GM23338 (cell line): Measurements from ENCODE around the gene NPM1. TPM values are rescaled to one million over a fixed set of nuclear protein-coding genes. Genes with fewer than 3 reads are reported as not detected.

Source experiments
- ATAC-seq: fragments of 200-7000 bp; cut with Tn5 transposase; 3 replicates; pipeline ENCODE4 v1.9.1; 2020
- DNase-seq: peaks from one replicate; pipeline ENCODE4 v3.0.0-alpha.2; 2015; ENCODE audit warnings: low spot score
- H2AFZ ChIP-seq: fragments of 200-600 bp; sonication (generic); 2 replicates; pipeline ENCODE4 v1.8.0; 2016; ENCODE audit warnings: antibody characterized with exemption, mild to moderate bottlenecking, moderate library complexity
- H3F3A ChIP-seq: fragments of 200-600 bp; sonication (generic); replicated peaks from 2 replicates; pipeline ENCODE4 v1.8.0; 2017; ENCODE audit warnings: antibody characterized with exemption, mixed run types, low read depth
- H3K27ac ChIP-seq: fragments of 200-600 bp; sonication (generic); 2 replicates; pipeline ENCODE4 v1.6.1; 2016; ENCODE audit warnings: low read depth
- H3K27me3 ChIP-seq: fragments of 200-600 bp; sonication (generic); 2 replicates; pipeline ENCODE4 v1.8.0; 2016; ENCODE audit warnings: mild to moderate bottlenecking, mixed run types, moderate library complexity; ENCODE audit not compliant: insufficient read depth
- H3K36me3 ChIP-seq: fragments of 200-600 bp; sonication (generic); 2 replicates; pipeline ENCODE4 v1.8.0; 2016; ENCODE audit warnings: mild to moderate bottlenecking; ENCODE audit not compliant: insufficient read depth
- H3K4me1 ChIP-seq: fragments of 200-600 bp; sonication (generic); 2 replicates; pipeline ENCODE4 v1.8.0; 2016; ENCODE audit warnings: mild to moderate bottlenecking, moderate library complexity; ENCODE audit not compliant: insufficient read depth
- H3K4me2 ChIP-seq: fragments of 200-600 bp; sonication (generic); 2 replicates; pipeline ENCODE4 v1.7.1; 2017; ENCODE audit warnings: mixed run types
- H3K4me3 ChIP-seq: fragments of 200-600 bp; sonication (generic); 2 replicates; pipeline ENCODE4 v1.6.1; 2016; ENCODE audit warnings: mixed run types
- H3K79me2 ChIP-seq: fragments of 200-600 bp; sonication (generic); replicated peaks from 2 replicates; pipeline ENCODE4 v1.8.0; 2017; ENCODE audit warnings: mild to moderate bottlenecking; ENCODE audit not compliant: insufficient read depth
- H3K9me2 ChIP-seq: fragments of 200-600 bp; sonication (generic); 2 replicates; pipeline ENCODE4 v1.8.0; 2017; ENCODE audit not compliant: insufficient read depth
- H4K20me1 ChIP-seq: fragments of 200-600 bp; sonication (generic); replicated peaks from 2 replicates; pipeline ENCODE4 v1.8.0; 2017; ENCODE audit warnings: mild to moderate bottlenecking; ENCODE audit not compliant: insufficient read depth
- H3K27ac Mint-ChIP-seq: 2 replicates; pipeline ENCODE4 v1.8.0; 2020; ENCODE audit warnings: inconsistent platforms, mild to moderate bottlenecking, moderate library complexity, mixed read lengths
- H3K27me3 Mint-ChIP-seq: 3 replicates; pipeline ENCODE4 v1.8.0; 2022; ENCODE audit warnings: low read depth, mild to moderate bottlenecking, moderate library complexity, mixed read lengths, inconsistent platforms; ENCODE audit not compliant: insufficient read depth, poor library complexity
- H3K36me3 Mint-ChIP-seq: 3 replicates; pipeline ENCODE4 v1.8.0; 2021; ENCODE audit warnings: low read depth, mild to moderate bottlenecking, inconsistent platforms, moderate library complexity, mixed read lengths
- H3K4me1 Mint-ChIP-seq: 3 replicates; pipeline ENCODE4 v1.8.0; 2020; ENCODE audit warnings: mild to moderate bottlenecking, inconsistent platforms, mixed read lengths
- H3K4me3 Mint-ChIP-seq: 3 replicates; pipeline ENCODE4 v1.8.0; 2021; ENCODE audit warnings: moderate library complexity, mild to moderate bottlenecking, inconsistent platforms, mixed read lengths
- H3K9me3 Mint-ChIP-seq: 3 replicates; pipeline ENCODE4 v1.8.0; 2020; ENCODE audit warnings: moderate library complexity, mild to moderate bottlenecking, inconsistent platforms, mixed read lengths
- CREB1 ChIP-seq: fragments of 250-450 bp; sonication (Bioruptor Pico); IDR thresholded peaks from 2 replicates; pipeline ENCODE4 v1.5.0; 2020; ENCODE audit warnings: low read depth, mild to moderate bottlenecking, moderate library complexity
- CTCF ChIP-seq, 2 experiments: fragments of 200-600 bp in 1 of 2; sonication (generic) in 1 of 2; conservative IDR thresholded peaks; 2 replicates each; pipeline versions ENCODE4 v1.5.1 to v1.6.1; 2016 to 2017; ENCODE audit warnings: antibody characterized with exemption in 2 of 2, low read depth in 2 of 2, mild to moderate bottlenecking in 2 of 2, moderate library complexity in 1 of 2
- EZH2 ChIP-seq: fragments of 200-600 bp; sonication (generic); IDR thresholded peaks from one replicate; pipeline ENCODE4 v1.8.0; 2017; ENCODE audit warnings: antibody characterized with exemption, mild to moderate bottlenecking, low read depth; ENCODE audit not compliant: unreplicated experiment
- JUNB ChIP-seq: IDR thresholded peaks from one replicate; pipeline ENCODE4 v1.6.1; 2016; ENCODE audit warnings: antibody characterized with exemption; ENCODE audit not compliant: unreplicated experiment
- NANOG ChIP-seq: IDR thresholded peaks from 2 replicates; pipeline ENCODE4 v1.6.1; 2016; ENCODE audit warnings: antibody characterized with exemption, borderline replicate concordance
- POLR2AphosphoS5 ChIP-seq: IDR thresholded peaks from 2 replicates; pipeline ENCODE4 v1.6.1; 2016; ENCODE audit warnings: antibody characterized with exemption, low read depth
- REST ChIP-seq: IDR thresholded peaks from one replicate; pipeline ENCODE4 v1.6.1; 2018; ENCODE audit warnings: antibody characterized with exemption; ENCODE audit not compliant: unreplicated experiment
- STAT1 ChIP-seq: IDR thresholded peaks from one replicate; pipeline ENCODE4 v1.6.1; 2016; ENCODE audit warnings: antibody characterized with exemption; ENCODE audit not compliant: unreplicated experiment
- ZNF114 ChIP-seq: fragments of 250-450 bp; sonication (Bioruptor Pico); IDR thresholded peaks from 2 replicates; pipeline ENCODE4 v1.5.0; 2020; ENCODE audit warnings: mild to moderate bottlenecking, moderate library complexity
- ZNF331 ChIP-seq: fragments of 250-450 bp; sonication (Bioruptor Pico); IDR thresholded peaks from 2 replicates; pipeline ENCODE4 v1.5.0; 2020; ENCODE audit warnings: low read depth, mild to moderate bottlenecking, moderate library complexity
- polyA plus RNA-seq: library from polyadenylated mRNA; unstranded; fragments of >200 nt; fragmentation: Nextera tagmentation; extraction: Ambion mirVana; gene quantifications from 2 replicates; pipeline ENCODE4 v1.2.1, GENCODE V29; 2016
- total RNA-seq: library from RNA; depleted of rRNA; stranded (reverse); fragments of >200 nt; shearing (Covaris generic); gene quantifications from 2 replicates; pipeline ENCODE4 v1.2.3, GENCODE V29; 2014

Gene NPM1
- total and polyA plus RNA-seq, 2 experiments from 2014 or later: 3,739 to 5,242 TPM

- no peak for TF ChIP-seq POLR2AphosphoS5
- no peak for TF ChIP-seq NANOG
- no peak for TF ChIP-seq REST
Observed at GRCh38 chr5:171438738-171439137, 51.1 kb downstream of the NPM1 start (continued).

GRCh38 chr5:171441246-171441791 lies 53.7 kb downstream of the NPM1 start:
- Mint-ChIP-seq H3K27ac (no peak overlapping the region), H3K36me3 (no peaks in the 10 kb centered on the region), H3K27me3 (peaks cover 4% of the 10 kb centered on the region), H3K4me1 (peaks cover 31% of the 10 kb centered on the region), H3K9me3 (no peaks in the 10 kb centered on the region), H3K4me3 (no peak overlapping the region)
- Histone ChIP-seq H3K27ac (no peak overlapping the region), H3K4me2 (no peak overlapping the region), H3K36me3 (no peaks in the 10 kb centered on the region), H2AFZ (no peak overlapping the region), H3K27me3 (no peaks in the 10 kb centered on the region), H3K4me1 (peaks cover 14% of the 10 kb centered on the region), H3K9me2 (no peaks in the 10 kb centered on the region), H4K20me1 (no peaks in the 10 kb centered on the region), H3K4me3 (no peak overlapping the region), H3K79me2 (no peaks in the 10 kb centered on the region), H3F3A (no peaks in the 10 kb centered on the region)
- DNase-seq (no peak), ATAC-seq (no peak)
- TF ChIP-seq JUNB (no peak), NANOG (no peak), POLR2AphosphoS5 (no peak), CREB1 (CRISPR knock-in tag) (no peak), REST (no peak), STAT1 (no peak), ZNF331 (CRISPR knock-in tag) (no peak), CTCF (conservative IDR thresholded peaks at IDR 0.05; ENCODE audit: low read depth in 2 of 2) (no peak), EZH2 (no peak), ZNF114 (CRISPR knock-in tag) (no peak)
